WTC11 (cell line): ENCODE measurements around the gene PRR12.

ENCODE experiments used
- CTCF ChIP-seq: fragments of 200-600 bp; IDR thresholded peaks from 2 replicates; pipeline ENCODE4 v1.8.0; 2022; ENCODE audit warnings: antibody characterized with exemption
- ESRRA ChIP-seq: sonication (generic); formaldehyde crosslinking; IDR thresholded peaks from 2 replicates; pipeline ENCODE4 v1.8.1; 2022; ENCODE audit warnings: mild to moderate bottlenecking, missing genetic modification reagents, borderline replicate concordance
- JUN ChIP-seq: sonication (generic); formaldehyde crosslinking; IDR thresholded peaks from 2 replicates; pipeline ENCODE4 v1.8.0; 2023; ENCODE audit warnings: mild to moderate bottlenecking, missing genetic modification reagents
- MAX ChIP-seq: sonication (generic); formaldehyde crosslinking; IDR thresholded peaks from 2 replicates; pipeline ENCODE4 v1.8.0; 2022; ENCODE audit warnings: mild to moderate bottlenecking, missing genetic modification reagents

- TF ChIP-seq CTCF (no peak), MAX (CRISPR knock-in tag) (no peak), ESRRA (CRISPR knock-in tag) (no peak), JUN (CRISPR knock-in tag) (no peak)
These were observed 55.6 kb downstream of the PRR12 start for GRCh38 chr19:49646586-49646985.
